ENCODE data around the gene LMOD3. TPM values are rescaled to one million over a fixed set of nuclear protein-coding genes. Genes with fewer than 3 reads are reported as not detected.
A peak's percentile ranks its signal among the peaks of the same experiment; 100 is the strongest.

Gene LMOD3
- total RNA-seq, 3 donors from 2014 or later, result not detected

- H3K36me3 Mint-ChIP-seq (ENCODE audit: insufficient read depth), result peaks cover 5% of the 10 kb centered on the region
- peak; percentile 65 to 73 for ATAC-seq
- peak within 1 kb of the TSS; percentile 81 for H3K4me3 Mint-ChIP-seq
Observed at GRCh38 chr3:69080233-69080920, 42.0 kb downstream of the LMOD3 start, which contains the start of gene UBA3. Gene UBA3, minus strand, starts transcription at chr3:69080365. Its CDS starts 12 bp downstream, at chr3:69080353.

DNA sequence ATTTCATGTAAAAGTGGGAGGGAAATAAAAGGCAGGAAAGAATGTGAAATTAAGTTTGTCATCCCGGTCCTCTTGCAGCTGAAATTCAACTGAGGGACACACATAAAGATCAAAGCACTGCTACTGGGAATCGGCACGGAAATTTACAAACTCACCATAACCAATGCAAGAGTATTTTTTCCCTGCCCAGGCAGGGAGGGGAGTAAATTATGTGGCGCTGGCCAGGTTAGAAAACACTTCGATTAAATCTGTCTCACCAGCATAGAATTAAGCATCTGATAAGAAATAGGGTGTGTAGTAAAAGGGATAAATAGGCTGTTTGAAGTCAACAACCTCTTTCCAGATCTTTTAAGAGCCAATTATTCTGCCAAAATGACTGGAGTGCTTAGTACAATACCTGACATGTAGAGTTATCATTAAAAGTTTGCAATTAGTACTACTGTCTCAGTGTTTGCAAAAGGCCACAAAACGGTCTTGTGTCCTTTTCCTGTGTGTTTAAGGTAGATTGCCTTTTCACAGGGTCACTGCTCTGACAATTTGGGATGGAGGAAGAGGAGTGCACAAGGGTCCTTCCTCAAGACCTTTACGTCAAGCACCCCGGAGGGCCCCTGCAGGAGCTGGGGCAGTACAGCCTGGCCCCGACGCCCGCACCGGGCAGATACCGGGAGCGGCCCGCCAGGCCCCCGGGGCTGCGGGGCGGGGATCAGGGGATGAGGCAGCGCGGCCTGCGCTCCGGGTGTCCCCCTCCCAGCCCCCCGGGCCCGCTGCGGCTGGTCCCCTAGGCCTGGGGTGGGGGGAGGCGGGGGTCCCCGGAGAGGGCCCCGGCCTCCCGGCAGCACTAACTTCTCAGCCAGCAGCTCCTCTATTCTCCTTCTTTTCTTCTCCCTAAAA lies 42.9 kb downstream of the LMOD3 start:
- peak; percentile 24 to 34 for ATAC-seq
- Mint-ChIP-seq H3K9me3 (no peaks in the 10 kb centered on the region), H3K36me3 (ENCODE audit: insufficient read depth) (peaks cover 5% of the 10 kb centered on the region), H3K4me3 (peak overlapping the region; percentile 81), H3K4me1 (ENCODE audit: low read depth) (peaks cover 67% of the 10 kb centered on the region), H3K27me3 (ENCODE audit: low read depth) (no peaks in the 10 kb centered on the region)
- no peak for DNase-seq

More at GRCh38 chr3:69080233-69080920, 42.0 kb downstream of the LMOD3 start, which contains the start of gene UBA3:
- Mint-ChIP-seq H3K9me3 (no peaks in the 10 kb centered on the region), H3K27me3 (ENCODE audit: low read depth) (no peaks in the 10 kb centered on the region), H3K4me1 (ENCODE audit: low read depth) (peaks cover 70% of the 10 kb centered on the region)
- peak; percentile 91 for DNase-seq

GRCh38 chr3:69072928-69073327 lies 49.5 kb downstream of the LMOD3 start:
- ATAC-seq, result peak; percentile 41 to 48
- no peak for DNase-seq
- Mint-ChIP-seq H3K4me1 (ENCODE audit: low read depth) (peaks cover 34% of the 10 kb centered on the region), H3K36me3 (ENCODE audit: insufficient read depth) (peaks cover 34% of the 10 kb centered on the region), H3K4me3 (no peak overlapping the region), H3K9me3 (no peaks in the 10 kb centered on the region), H3K27me3 (ENCODE audit: low read depth) (no peaks in the 10 kb centered on the region)

GRCh38 chr3:69066121-69066520 lies 56.3 kb downstream of the LMOD3 start:
- no peak for ATAC-seq
- Mint-ChIP-seq H3K9me3 (no peaks in the 10 kb centered on the region), H3K36me3 (ENCODE audit: insufficient read depth) (peaks cover 28% of the 10 kb centered on the region), H3K4me3 (no peak overlapping the region), H3K4me1 (ENCODE audit: low read depth) (peaks cover 37% of the 10 kb centered on the region), H3K27me3 (ENCODE audit: low read depth) (no peaks in the 10 kb centered on the region)
- DNase-seq, result no peak

DNA sequence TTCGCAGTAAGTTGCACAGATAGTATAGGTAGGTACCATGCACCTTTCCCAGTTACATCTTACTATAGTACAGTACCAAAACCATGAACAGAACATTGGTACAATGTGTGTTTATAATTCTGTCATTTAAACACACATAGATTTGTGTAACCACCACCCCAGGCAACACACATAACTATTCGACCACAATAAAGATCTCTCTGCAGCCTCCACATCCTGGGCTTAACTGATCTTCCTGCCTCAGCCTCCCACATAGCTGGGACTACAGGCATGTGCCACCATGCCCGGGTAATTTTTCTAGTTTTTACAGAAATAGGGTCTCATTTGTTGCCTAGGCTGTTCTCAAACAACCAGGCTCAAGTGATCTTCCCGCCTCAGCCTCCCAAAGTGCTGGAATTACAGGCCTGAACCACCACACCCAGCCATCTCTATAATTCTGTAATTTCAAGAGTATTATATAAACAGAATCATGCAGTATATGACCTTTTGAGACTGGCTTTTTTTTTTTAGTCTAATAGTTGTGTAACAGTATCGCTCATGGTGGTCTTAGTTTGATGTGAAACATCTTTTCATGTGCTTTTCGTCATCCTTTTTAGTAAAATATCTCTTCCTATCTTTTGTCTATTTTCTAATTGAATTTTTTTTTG lies 57.0 kb downstream of the LMOD3 start:
- ATAC-seq (peak; percentile 46 to 66), DNase-seq (no peak)
- H3K4me1 Mint-ChIP-seq (ENCODE audit: low read depth), result peaks cover 32% of the 10 kb centered on the region
- H3K36me3 Mint-ChIP-seq (ENCODE audit: insufficient read depth), result peaks cover 28% of the 10 kb centered on the region
- no peaks in the 10 kb centered on the region for H3K27me3 Mint-ChIP-seq (ENCODE audit: low read depth)
- H3K9me3 Mint-ChIP-seq, result no peaks in the 10 kb centered on the region
- H3K4me3 Mint-ChIP-seq, result no peak overlapping the region

GRCh38 chr3:69063636-69064035 lies 58.8 kb downstream of the LMOD3 start:
- H3K9me3 Mint-ChIP-seq, result no peaks in the 10 kb centered on the region
- peaks cover 46% of the 10 kb centered on the region for H3K4me1 Mint-ChIP-seq (ENCODE audit: low read depth)
- no peak overlapping the region for H3K4me3 Mint-ChIP-seq
- DNase-seq, result no peak
- peaks cover 42% of the 10 kb centered on the region for H3K36me3 Mint-ChIP-seq (ENCODE audit: insufficient read depth)
- no peaks in the 10 kb centered on the region for H3K27me3 Mint-ChIP-seq (ENCODE audit: low read depth)
- peak in 1 of 2 donors; percentile 41 for ATAC-seq

- DNase-seq, result no peak
- Mint-ChIP-seq H3K27me3 (ENCODE audit: low read depth) (no peaks in the 10 kb centered on the region), H3K9me3 (no peaks in the 10 kb centered on the region), H3K4me1 (ENCODE audit: low read depth) (peaks cover 39% of the 10 kb centered on the region), H3K4me3 (no peak overlapping the region), H3K36me3 (ENCODE audit: insufficient read depth) (peaks cover 43% of the 10 kb centered on the region)
- ATAC-seq, result peak; percentile 55 to 56
Observed at GRCh38 chr3:69059688-69060087, 62.7 kb downstream of the LMOD3 start.

DNA sequence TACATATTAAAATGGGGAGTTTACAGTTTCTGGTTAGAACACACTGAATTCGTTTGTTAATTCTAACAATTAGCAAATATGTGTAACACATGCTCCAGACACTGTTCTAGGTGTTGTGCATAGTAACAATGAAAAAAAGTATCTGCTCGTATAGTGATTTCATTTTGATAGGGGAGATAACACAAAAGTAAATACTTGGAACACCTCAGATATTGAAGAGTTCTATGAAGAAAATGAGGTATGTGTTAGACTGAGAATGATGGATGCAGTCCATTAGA lies 63.5 kb downstream of the LMOD3 start:
- no peak for ATAC-seq
- peaks cover 41% of the 10 kb centered on the region for H3K36me3 Mint-ChIP-seq (ENCODE audit: insufficient read depth)

DNA sequence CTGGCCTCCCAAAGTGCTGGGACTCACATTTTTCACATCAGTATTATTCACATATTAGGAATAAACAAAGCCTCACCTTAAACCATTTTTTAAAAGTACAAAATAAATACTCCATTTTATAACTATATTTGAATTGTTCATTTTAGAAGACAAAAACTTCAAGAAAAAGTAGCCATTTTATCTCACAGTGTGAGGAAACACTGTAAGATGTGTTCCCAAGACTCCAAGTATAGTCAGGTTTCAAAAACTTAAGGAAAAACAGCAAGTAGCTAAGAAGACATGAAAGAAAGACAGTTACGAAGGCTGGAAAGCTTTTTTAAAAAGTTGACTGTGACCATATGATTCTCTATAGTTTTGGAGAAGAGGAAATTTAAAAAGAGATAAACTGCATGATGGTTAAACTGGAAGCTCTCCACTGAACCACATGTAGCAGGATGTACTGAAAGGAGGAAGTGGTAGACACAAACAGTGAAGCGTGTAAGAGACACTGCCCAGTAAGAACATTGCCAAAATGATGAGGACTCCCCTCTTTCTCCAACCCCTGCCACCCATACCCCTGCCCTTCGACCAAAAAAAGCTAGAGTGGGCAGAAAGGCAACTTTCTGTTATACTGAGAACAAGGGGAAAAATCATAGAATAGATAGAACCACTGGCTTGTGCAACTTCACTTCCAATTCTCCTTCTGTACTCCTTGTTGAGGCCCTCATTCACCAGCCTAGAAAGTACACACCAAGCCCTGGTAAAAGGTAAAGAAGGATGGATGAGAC lies 64.0 kb downstream of the LMOD3 start:
- Mint-ChIP-seq H3K9me3 (no peaks in the 10 kb centered on the region), H3K27me3 (ENCODE audit: low read depth) (no peaks in the 10 kb centered on the region), H3K4me3 (peak overlapping the region; percentile 24), H3K4me1 (ENCODE audit: low read depth) (peaks cover 27% of the 10 kb centered on the region), H3K36me3 (ENCODE audit: insufficient read depth) (peaks cover 38% of the 10 kb centered on the region)
- ATAC-seq (peak; percentile 70 to 79), DNase-seq (no peak)

More for the DNA sequence above, 63.5 kb downstream of the LMOD3 start:
- DNase-seq, result no peak
- peaks cover 32% of the 10 kb centered on the region for H3K4me1 Mint-ChIP-seq (ENCODE audit: low read depth)
- no peaks in the 10 kb centered on the region for H3K9me3 Mint-ChIP-seq
- no peaks in the 10 kb centered on the region for H3K27me3 Mint-ChIP-seq (ENCODE audit: low read depth)
- H3K4me3 Mint-ChIP-seq, result peak overlapping the region; percentile 24

Other genes with a start within 250 kb of the LMOD3 start
- gene TAFA4, start 190.0 kb downstream of the LMOD3 start, total RNA-seq, result not detected
- gene EOGT, start 108.9 kb downstream of the LMOD3 start, total RNA-seq, result 10 to 100 TPM; 10.4 to 11.5 (median 10.5) TPM
- 10 to 100 TPM; 21.0 to 27.4 (median 23.6) TPM for gene TMF1, start 70.3 kb downstream of the LMOD3 start, total RNA-seq
- 10 to 100 TPM; 59.3 to 62.6 (median 61.6) TPM for gene UBA3, start 42.2 kb downstream of the LMOD3 start, total RNA-seq
- gene ARL6IP5, start 37.7 kb downstream of the LMOD3 start, total RNA-seq, result 10 to 100 TPM; 50.1 to 58.6 (median 58.5) TPM

All from activated T-cell treated with anti-CD3 and anti-CD28 coated beads, Interleukin-2, amount 50 U/mL, for 4 hours (primary cell).